ENCODE measurements around the gene FIGNL2.

- no peak for TF ChIP-seq EZH2phosphoT487 (IDR thresholded peaks at IDR 0.05; ENCODE audit: borderline replicate concordance, low read length)
- TF ChIP-seq CTCF (conservative IDR thresholded peaks at IDR 0.05; ENCODE audit: low read depth, low read length) = no peak
- no peak for TF ChIP-seq EZH2 (IDR thresholded peaks at IDR 0.05; ENCODE audit: low read length, unreplicated experiment)
Observed at GRCh38 chr12:51841727-51842126, 6.8 kb downstream of the FIGNL2 start.

Data from PC-3 (cell line).